ENCODE measurements around the gene MYCBP2.
"Not testable (repeated sequence)": the region's sequence is repeated elsewhere in the genome, so short reads cannot be mapped to it uniquely, and the experiment has no call there.

The MYCBP2 gene

GRCh38 chr13:77351315-77351714 is 24.4 kb upstream of the MYCBP2 start:
- no peak overlapping the region for H3K4me3 ChIP-seq (replicated peaks in 1 of 2; ENCODE audit: low read depth in 2 of 2, low read length in 2 of 2)
- no peak for DNase-seq (ENCODE audit: low read depth in 2 of 2)
- no peak for TF ChIP-seq CTCF (IDR thresholded peaks at IDR 0.05; ENCODE audit: low read depth, low read length)

DNA sequence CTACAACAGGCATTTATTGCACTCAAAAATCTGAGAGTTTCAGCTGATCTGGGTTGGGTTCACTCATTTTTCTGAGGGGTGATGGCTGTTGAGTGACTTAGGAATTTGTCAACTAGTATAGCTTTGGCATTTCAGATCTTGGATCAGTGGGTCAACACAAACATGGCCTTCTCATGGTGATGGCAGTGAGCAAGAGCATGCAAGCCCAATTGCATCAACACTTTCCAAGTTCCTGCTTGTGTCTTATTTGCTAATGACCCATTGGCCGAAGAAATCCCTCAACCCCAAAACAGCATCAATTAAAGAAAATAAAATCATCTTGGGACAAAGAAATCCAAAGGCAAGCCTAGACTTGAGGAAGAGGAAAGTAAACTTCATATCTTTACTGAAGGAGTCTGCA is 23.9 kb upstream of the MYCBP2 start:
- no peak for TF ChIP-seq CTCF (IDR thresholded peaks at IDR 0.05; ENCODE audit: low read depth, low read length)
- no peak for DNase-seq (ENCODE audit: low read depth in 2 of 2)
- no peak overlapping the region for H3K4me3 ChIP-seq (replicated peaks in 1 of 2; ENCODE audit: low read depth in 2 of 2, low read length in 2 of 2)

- no peak for TF ChIP-seq CTCF (IDR thresholded peaks at IDR 0.05; ENCODE audit: low read depth, low read length)
- no peak for DNase-seq (ENCODE audit: low read depth in 2 of 2)
- no peak overlapping the region for H3K4me3 ChIP-seq (replicated peaks in 1 of 2; ENCODE audit: low read depth in 2 of 2, low read length in 2 of 2)
Observed at GRCh38 chr13:77349365-77349764, 22.5 kb upstream of the MYCBP2 start.

DNA sequence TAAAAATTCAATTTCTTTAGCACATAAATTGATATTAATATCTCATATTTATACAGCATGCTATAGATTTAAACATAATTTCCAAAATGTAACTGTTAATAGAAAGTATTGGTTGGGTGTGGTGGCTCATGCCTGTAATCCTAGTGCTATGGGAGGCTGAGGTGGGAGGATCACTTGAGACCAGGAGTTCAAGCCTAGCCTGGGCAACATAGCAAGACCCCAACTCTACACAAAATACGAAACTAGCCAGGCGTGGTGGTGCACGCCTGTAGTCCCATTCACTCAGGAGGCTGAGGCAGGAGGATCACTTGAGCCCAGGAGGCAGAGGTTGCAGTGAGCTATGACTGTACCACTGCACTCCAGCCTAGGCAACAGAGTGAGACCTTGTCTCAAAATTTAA is 20.5 kb upstream of the MYCBP2 start:
- H3K4me3 ChIP-seq (replicated peaks in 1 of 2; ENCODE audit: low read depth in 2 of 2, low read length in 2 of 2); DNase-seq (ENCODE audit: low read depth in 2 of 2): not testable (repeated sequence)

DNA sequence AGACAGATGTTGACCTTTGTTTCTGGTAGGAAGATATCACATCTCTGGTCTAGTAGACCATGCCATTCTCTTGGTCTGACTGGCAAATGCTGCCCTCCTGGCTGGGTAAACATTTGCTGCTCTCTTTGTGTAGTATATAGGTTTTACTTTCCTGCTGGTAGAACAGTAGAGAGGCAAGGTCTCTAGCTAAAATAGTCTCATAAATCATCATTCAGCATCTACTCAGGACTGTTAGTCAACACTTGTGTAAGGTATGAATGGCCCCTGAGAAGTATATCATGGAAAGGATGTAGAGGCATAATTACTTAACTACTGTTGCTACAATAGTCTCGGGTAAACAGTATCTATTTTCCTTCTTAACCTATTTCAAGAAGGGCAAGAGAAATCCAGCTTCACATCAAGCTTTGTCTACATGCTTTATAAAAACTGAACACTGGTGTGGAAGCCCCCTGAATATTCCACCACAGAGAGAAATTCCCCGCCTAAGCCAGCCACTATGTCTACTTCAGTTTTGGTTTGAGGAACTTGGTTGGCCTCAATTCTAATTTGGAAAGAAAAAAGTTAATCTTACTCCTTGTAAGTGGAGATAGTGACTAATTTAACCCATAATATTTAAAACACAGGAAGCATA is 18.4 kb upstream of the MYCBP2 start:
- H3K4me3 ChIP-seq (replicated peaks in 1 of 2; ENCODE audit: low read depth in 2 of 2, low read length in 2 of 2): no peak overlapping the region
- no peak for TF ChIP-seq CTCF (IDR thresholded peaks at IDR 0.05; ENCODE audit: low read depth, low read length)
- no peak for DNase-seq (ENCODE audit: low read depth in 2 of 2)

- no peak for TF ChIP-seq CTCF (IDR thresholded peaks at IDR 0.05; ENCODE audit: low read depth, low read length)
- no peak for DNase-seq (ENCODE audit: low read depth in 2 of 2)
- no peak overlapping the region for H3K4me3 ChIP-seq (replicated peaks in 1 of 2; ENCODE audit: low read depth in 2 of 2, low read length in 2 of 2)
Observed at GRCh38 chr13:77343841-77344240, 16.9 kb upstream of the MYCBP2 start.

DNA sequence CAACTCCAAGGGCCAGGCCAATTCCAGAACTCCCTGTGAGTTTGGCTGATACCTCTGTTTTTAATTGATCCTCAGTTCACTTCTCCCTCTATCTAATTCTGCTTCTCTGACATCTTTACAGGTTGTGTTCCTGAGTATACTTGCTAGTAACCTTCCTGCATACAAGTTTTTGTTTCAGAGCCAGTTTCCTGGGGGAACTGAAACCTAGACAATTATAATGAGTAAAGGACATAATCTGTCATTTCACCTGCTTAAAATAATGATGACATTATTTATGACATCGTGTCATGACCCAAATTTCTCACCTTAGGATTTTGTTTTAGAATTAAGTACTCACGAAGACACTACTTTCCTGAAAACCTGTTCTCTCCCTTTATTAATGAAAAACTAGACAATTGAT is 12.5 kb upstream of the MYCBP2 start:
- DNase-seq (ENCODE audit: low read depth in 2 of 2): no peak
- no peak overlapping the region for H3K4me3 ChIP-seq (replicated peaks in 1 of 2; ENCODE audit: low read depth in 2 of 2, low read length in 2 of 2)
- no peak for TF ChIP-seq CTCF (IDR thresholded peaks at IDR 0.05; ENCODE audit: low read depth, low read length)
